Measurements from ENCODE around the gene KIAA1755. TPM values are rescaled to one million over a fixed set of nuclear protein-coding genes. Genes with fewer than 3 reads are reported as not detected.

KIAA1755 gene
- total RNA-seq, 1 donor from 2014 or later: not detected

DNA sequence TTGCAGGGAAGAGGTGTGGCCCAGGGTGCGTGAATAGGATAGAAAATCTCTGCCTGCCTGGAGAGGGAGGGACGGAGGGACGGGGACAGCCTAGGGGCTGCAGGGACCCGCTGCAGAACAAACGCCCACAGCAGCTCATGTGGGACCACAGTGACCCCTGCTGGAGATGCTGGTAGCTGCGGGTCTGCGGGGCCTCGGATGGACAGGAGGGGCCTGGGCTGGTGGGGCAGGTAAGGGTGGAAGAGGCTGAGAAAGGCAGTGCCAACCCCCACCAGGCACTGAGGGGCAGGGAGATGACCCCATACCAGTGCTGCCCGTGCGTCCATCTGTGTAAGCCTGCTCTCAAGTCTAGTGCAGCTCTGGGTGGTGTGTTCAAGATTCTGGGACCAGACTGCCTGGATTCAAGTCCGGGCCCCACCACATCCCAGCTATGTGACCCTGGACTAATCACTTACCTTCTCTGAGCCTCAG is 39.4 kb downstream of the KIAA1755 start:
- no peaks in the 10 kb centered on the region for H3K27me3 ChIP-seq (ENCODE audit: control insufficient read depth, insufficient read depth, low read length)
- TF ChIP-seq, protein P1, sequence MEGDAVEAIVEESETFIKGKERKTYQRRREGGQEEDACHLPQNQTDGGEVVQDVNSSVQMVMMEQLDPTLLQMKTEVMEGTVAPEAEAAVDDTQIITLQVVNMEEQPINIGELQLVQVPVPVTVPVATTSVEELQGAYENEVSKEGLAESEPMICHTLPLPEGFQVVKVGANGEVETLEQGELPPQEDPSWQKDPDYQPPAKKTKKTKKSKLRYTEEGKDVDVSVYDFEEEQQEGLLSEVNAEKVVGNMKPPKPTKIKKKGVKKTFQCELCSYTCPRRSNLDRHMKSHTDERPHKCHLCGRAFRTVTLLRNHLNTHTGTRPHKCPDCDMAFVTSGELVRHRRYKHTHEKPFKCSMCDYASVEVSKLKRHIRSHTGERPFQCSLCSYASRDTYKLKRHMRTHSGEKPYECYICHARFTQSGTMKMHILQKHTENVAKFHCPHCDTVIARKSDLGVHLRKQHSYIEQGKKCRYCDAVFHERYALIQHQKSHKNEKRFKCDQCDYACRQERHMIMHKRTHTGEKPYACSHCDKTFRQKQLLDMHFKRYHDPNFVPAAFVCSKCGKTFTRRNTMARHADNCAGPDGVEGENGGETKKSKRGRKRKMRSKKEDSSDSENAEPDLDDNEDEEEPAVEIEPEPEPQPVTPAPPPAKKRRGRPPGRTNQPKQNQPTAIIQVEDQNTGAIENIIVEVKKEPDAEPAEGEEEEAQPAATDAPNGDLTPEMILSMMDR (IDR thresholded peaks at IDR 0.05; ENCODE audit: insufficient read depth, low read length, severe bottlenecking): peak; percentile 99
- H3K4me3 ChIP-seq (ENCODE audit: low read depth, low read length): no peak overlapping the region
- FAIRE-seq (no peak), DNase-seq (ENCODE audit: low read depth) (peak; percentile 34)
- no peaks in the 10 kb centered on the region for H3K36me3 ChIP-seq (ENCODE audit: control insufficient read depth, insufficient read depth, low read length)

DNA sequence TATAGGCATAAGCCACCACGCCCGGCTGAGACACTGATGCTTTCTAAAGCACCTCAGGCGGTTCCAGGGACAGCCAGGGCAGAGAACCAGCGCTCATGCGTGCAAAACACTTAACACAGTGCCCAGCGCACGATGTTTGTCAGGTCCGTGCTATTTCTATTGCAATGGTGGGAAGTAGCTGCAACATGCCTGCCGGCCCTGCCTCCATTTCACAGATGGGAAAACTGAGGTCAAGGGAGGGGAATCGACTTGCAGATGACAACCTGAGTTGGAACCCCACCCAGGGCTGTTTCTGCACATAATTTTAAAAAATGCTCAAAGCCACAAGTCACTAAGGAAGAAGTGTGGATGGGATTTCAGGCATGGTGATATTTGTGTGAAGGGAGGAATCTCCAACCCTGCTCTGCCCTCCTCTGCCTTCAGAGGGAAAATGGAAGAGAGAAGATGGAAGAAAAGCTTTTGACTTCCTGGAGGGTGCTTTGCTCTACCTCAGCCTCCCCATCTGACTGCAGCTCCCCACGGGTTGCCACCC is 39.9 kb downstream of the KIAA1755 start:
- no peaks in the 10 kb centered on the region for H3K27me3 ChIP-seq (ENCODE audit: control insufficient read depth, insufficient read depth, low read length)
- TF ChIP-seq, protein P1 (IDR thresholded peaks at IDR 0.05; ENCODE audit: insufficient read depth, low read length, severe bottlenecking): no peak
- no peak overlapping the region for H3K4me3 ChIP-seq (ENCODE audit: low read depth, low read length)
- H3K36me3 ChIP-seq (ENCODE audit: control insufficient read depth, insufficient read depth, low read length): no peaks in the 10 kb centered on the region
- DNase-seq (ENCODE audit: low read depth) (no peak), FAIRE-seq (no peak)

DNA sequence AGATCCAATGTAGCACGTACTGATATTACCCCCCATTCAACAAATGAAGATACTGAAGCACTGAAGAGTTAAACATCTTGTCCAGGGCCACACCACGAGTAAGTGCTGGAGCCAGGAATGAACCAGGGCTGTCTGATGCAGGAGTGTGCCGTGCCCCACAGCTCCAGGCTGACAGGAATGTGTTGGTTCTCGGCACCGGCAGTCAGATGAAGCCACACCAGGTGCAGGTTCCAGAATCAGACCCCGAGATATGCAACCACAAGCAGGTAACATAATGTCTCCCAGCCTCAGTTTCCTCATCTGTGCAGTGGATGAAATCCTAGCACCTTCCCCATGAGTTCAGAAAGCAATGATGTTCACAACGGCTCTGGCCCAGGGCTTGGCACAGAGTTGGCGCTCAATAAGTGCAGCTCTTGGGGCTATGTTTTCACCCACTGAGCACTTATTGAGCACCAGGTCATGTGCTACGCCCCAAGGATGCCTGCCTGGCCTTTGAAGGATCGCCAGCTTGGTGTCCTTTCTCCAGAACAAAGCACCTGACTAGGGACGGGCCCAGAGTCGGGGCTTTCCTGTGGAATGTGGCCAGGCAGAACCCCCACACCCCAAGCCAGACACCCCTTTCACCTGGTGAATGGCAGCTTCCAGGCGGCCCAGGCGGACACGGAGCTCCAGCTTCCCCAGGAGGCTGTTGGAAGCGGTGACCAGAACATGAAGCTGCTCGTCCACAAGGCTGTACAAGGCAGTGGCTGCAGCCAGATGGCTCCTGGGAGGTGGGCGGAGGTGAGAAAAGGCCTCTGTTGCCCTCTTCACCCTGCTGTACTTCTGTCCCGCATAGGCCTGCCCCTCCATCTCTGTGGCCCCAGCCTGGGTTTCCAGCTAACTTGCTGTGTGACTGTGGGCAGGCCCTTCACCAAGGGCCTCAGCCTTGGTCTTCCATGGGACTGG is 41.3 kb downstream of the KIAA1755 start:
- TF ChIP-seq, protein P1 (IDR thresholded peaks at IDR 0.05; ENCODE audit: insufficient read depth, low read length, severe bottlenecking): no peak
- FAIRE-seq (no peak), DNase-seq (ENCODE audit: low read depth) (no peak)

DNA sequence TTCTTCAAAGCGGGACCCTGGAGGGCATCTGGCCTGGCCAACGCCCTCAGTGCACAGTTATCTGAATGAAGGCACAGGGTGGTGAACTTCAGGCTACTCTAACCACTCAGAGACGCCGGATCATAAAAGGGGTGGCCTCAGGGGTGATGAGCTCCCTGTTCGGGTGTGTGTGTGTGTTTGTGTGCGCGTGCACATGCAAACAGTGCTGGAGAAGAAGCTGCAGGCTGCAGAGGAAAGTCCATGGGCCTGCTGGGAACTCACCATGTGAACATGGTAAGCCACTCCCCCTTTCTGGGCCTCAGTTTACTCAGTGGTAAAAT is 42.0 kb downstream of the KIAA1755 start:
- no peak for FAIRE-seq
- no peaks in the 10 kb centered on the region for H3K36me3 ChIP-seq (ENCODE audit: control insufficient read depth, insufficient read depth, low read length)
- H3K4me3 ChIP-seq (ENCODE audit: low read depth, low read length): no peak overlapping the region
- TF ChIP-seq, protein P1 (IDR thresholded peaks at IDR 0.05; ENCODE audit: insufficient read depth, low read length, severe bottlenecking): no peak
- H3K27me3 ChIP-seq (ENCODE audit: control insufficient read depth, insufficient read depth, low read length): no peaks in the 10 kb centered on the region
- DNase-seq (ENCODE audit: low read depth): no peak

More for the DNA sequence above, 41.3 kb downstream of the KIAA1755 start:
- Histone ChIP-seq H3K36me3 (ENCODE audit: control insufficient read depth, insufficient read depth, low read length) (no peaks in the 10 kb centered on the region), H3K4me3 (ENCODE audit: low read depth, low read length) (no peak overlapping the region), H3K27me3 (ENCODE audit: control insufficient read depth, insufficient read depth, low read length) (no peaks in the 10 kb centered on the region)

DNA sequence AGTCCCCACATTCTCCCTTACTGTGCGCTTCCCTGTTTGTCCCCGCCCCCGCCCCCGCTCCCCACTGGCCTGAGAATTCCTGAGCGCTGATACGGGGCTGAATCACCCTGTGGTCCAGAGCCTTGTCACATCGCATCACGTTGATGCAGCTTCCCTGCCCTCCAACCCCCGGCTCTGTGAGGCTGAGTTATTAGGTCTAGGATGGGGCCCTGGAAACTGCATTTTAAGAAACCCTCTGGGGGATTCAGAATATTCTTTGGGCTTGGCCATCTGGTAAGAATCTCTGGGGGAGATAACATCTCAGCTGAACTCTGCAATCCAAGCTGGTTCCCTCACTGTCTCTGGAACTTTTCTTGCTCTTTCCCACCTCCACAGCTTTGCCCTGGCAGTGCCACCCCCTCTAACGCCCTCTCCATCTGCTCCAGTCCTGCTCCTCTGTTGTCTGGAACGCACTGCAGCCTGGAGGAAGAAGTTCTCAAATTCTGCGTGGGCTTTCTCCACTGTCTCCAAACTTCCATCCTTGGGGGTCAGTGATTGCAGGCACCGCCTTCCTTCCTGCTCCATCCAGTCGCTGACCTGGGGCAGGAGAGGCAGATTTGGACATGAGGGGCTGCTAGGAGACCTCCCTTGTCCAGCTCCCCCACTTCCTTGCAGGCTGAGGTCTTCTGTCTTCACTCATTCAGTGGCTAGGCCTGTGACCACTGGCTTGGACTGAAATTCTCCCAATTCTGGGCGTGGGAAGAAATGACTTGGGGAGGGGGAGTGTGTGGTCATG is 42.6 kb downstream of the KIAA1755 start:
- H3K27me3 ChIP-seq (ENCODE audit: control insufficient read depth, insufficient read depth, low read length): no peaks in the 10 kb centered on the region
- TF ChIP-seq, protein P1 (IDR thresholded peaks at IDR 0.05; ENCODE audit: insufficient read depth, low read length, severe bottlenecking): no peak
- DNase-seq (ENCODE audit: low read depth) (peak; percentile 86), FAIRE-seq (no peak)
- H3K4me3 ChIP-seq (ENCODE audit: low read depth, low read length): no peak overlapping the region
- H3K36me3 ChIP-seq (ENCODE audit: control insufficient read depth, insufficient read depth, low read length): no peaks in the 10 kb centered on the region

Data from bronchial epithelial cell (primary cell).